Measurements from ENCODE around the gene CDYL2.

DNA sequence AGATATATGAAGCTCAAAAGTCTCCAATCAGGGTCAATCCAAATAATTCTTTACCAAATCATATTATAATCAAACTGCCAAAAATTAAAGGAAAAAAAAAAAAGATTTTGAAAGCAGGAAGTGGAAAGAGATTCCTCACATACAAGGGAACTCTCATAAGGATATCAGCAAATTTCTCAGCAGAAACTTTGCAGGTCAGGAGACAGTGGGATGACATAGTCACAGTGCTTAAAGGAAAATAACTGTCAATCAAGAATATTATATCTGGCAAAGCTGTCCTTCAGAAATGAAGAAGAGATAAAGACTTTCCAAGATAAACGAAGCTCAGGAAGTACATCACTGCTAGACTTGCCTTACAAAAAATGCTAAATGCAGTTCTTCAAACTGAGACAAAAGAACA lies 40.0 kb upstream of the CDYL2 start:
- TF ChIP-seq POLR2AphosphoS5 (IDR thresholded peaks at IDR 0.05; ENCODE audit: insufficient read depth in 1 of 2, low read depth in 1 of 2) (no peak), CTCF (IDR thresholded peaks at IDR 0.05) (no peak)
